CD8-positive, alpha-beta memory T cell (primary cell): ENCODE data around the gene KRTAP10-7. TPM values are rescaled to one million over a fixed set of nuclear protein-coding genes. Genes with fewer than 3 reads are reported as not detected.
"Not testable (repeated sequence)": the region's sequence is repeated elsewhere in the genome, so short reads cannot be mapped to it uniquely, and the experiment has no call there.

Experiments
- CTCF ChIA-PET: fragments of 350-600 bp; sonication (Branson Sonifier 250); formaldehyde crosslinking; loops from one replicate; lab custom pipeline; 2021; ENCODE audit warnings: antibody characterized with exemption; lab: Charles Lee
- POLR2A ChIA-PET: fragments of 350-600 bp; sonication (Branson Sonifier 250); formaldehyde crosslinking; loops from one replicate; lab custom pipeline; 2021; ENCODE audit warnings: antibody characterized with exemption; lab: Charles Lee
- DNase-seq, 5 donors: peaks; one replicate each; pipeline versions ENCODE4 v3.0.0 to v3.0.0-alpha.2; 2020 to 2022; ENCODE audit warnings: mixed read lengths in 1 of 5
- H3K27ac ChIP-seq: one replicate; pipeline ENCODE4 v1.7.0; 2013; ENCODE audit warnings: low read depth, mild to moderate bottlenecking, low read length, moderate library complexity
- H3K27me3 ChIP-seq: 2 replicates; pipeline ENCODE4 v1.7.0; 2013; ENCODE audit warnings: low read length, mild to moderate bottlenecking; ENCODE audit not compliant: insufficient read depth, poor library complexity, severe bottlenecking
- H3K36me3 ChIP-seq: 2 replicates; pipeline ENCODE4 v1.7.0; 2013; ENCODE audit warnings: mild to moderate bottlenecking, low read length, moderate library complexity; ENCODE audit not compliant: insufficient read depth
- H3K4me1 ChIP-seq: 2 replicates; pipeline ENCODE4 v1.7.0; 2013; ENCODE audit warnings: mild to moderate bottlenecking, low read length, moderate library complexity; ENCODE audit not compliant: insufficient read depth
- H3K4me3 ChIP-seq: 2 replicates; pipeline ENCODE4 v1.7.0; 2013; ENCODE audit warnings: mild to moderate bottlenecking, low read length
- H3K9me3 ChIP-seq: 2 replicates; pipeline ENCODE4 v1.7.0; 2013; ENCODE audit warnings: mild to moderate bottlenecking, low read length
- H3K27ac Mint-ChIP-seq, 8 donors: one replicate each; pipeline ENCODE4 v1.8.0; 2020 to 2021; ENCODE audit warnings: mixed read lengths in 8 of 8, mild to moderate bottlenecking in 6 of 8, inconsistent platforms in 3 of 8, moderate library complexity in 3 of 8
- H3K27me3 Mint-ChIP-seq, 2 donors: one replicate each; pipeline ENCODE4 v1.8.0; 2020 to 2021; ENCODE audit warnings: mixed read lengths in 2 of 2, mild to moderate bottlenecking in 1 of 2, moderate library complexity in 1 of 2
- H3K36me3 Mint-ChIP-seq, 3 donors: one replicate each; pipeline ENCODE4 v1.8.0; 2020 to 2021; ENCODE audit warnings: mixed read lengths in 3 of 3, inconsistent platforms in 1 of 3, mild to moderate bottlenecking in 1 of 3
- H3K4me1 Mint-ChIP-seq, 3 donors: one replicate each; pipeline ENCODE4 v1.8.0; 2020 to 2021; ENCODE audit warnings: mixed read lengths in 3 of 3, inconsistent platforms in 1 of 3, mild to moderate bottlenecking in 1 of 3
- H3K4me3 Mint-ChIP-seq, 7 donors: one replicate each; pipeline ENCODE4 v1.8.0; 2020 to 2021; ENCODE audit warnings: mixed read lengths in 7 of 7, mild to moderate bottlenecking in 6 of 7, moderate library complexity in 4 of 7, inconsistent platforms in 2 of 7
- H3K9me3 Mint-ChIP-seq, 5 donors: one replicate each; pipeline ENCODE4 v1.8.0; 2020 to 2022; ENCODE audit warnings: mixed read lengths in 5 of 5, mild to moderate bottlenecking in 3 of 5, moderate library complexity in 2 of 5, inconsistent platforms in 1 of 5
- polyA plus RNA-seq: library from polyadenylated mRNA; unstranded; fragments of 300-500 nt; fragmentation: Illumina TruSeq; gene quantifications from one replicate; pipeline ENCODE4 v1.2.3, GENCODE V29; 2021
- total RNA-seq, 2 experiments: library from RNA; stranded (reverse); gene quantifications; one replicate each; pipeline ENCODE4 v1.2.3, GENCODE V29; 2021

Gene KRTAP10-7
- total and polyA plus RNA-seq, 3 experiments from 2014 or later, result not detected

DNA sequence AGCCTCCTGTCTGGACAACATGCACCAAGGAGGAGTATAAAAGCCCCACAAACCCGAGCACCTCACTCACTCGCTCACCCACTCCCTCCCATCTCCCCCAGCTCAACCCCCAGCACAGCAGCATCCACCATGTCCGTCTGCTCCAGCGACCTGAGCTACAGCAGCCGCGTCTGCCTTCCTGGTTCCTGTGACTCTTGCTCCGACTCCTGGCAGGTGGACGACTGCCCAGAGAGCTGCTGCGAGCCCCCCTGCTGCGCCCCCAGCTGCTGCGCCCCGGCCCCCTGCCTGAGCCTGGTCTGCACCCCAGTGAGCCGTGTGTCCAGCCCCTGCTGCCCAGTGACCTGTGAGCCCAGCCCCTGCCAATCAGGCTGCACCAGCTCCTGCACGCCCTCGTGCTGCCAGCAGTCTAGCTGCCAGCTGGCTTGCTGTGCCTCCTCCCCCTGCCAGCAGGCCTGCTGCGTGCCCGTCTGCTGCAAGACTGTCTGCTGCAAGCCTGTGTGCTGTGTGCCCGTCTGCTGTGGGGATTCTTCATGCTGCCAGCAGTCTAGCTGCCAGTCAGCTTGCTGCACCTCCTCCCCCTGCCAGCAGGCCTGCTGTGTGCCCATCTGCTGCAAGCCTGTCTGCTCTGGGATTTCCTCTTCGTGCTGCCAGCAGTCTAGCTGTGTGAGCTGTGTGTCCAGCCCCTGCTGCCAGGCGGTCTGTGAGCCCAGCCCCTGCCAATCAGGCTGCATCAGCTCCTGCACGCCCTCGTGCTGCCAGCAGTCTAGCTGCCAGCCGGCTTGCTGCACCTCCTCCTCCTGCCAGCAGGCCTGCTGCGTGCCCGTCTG lies 26.6 kb upstream of the KRTAP10-7 start, which contains the start of gene KRTAP10-4:
KRTAP10-4 (plus strand) TSS at position 100 of the 827 bp plus-strand sequence; CDS start at position 130, 30 bp downstream.
- Mint-ChIP-seq H3K36me3 (peaks cover 0 to 17% (median 0%) of the 10 kb centered on the region in 3 donors), H3K4me3 (peak within 1 kb of the TSS in 1 of 7 donors; percentile 67), H3K9me3 (peaks cover 6 to 23% (median 15%) of the 10 kb centered on the region in 5 donors), H3K27me3 (peaks cover 10 to 21% of the 10 kb centered on the region in 2 donors), H3K4me1 (peaks cover 0 to 13% (median 4%) of the 10 kb centered on the region in 3 donors), H3K27ac (peak within 1 kb of the TSS in 4 of 8 donors; percentile 11 to 94 (median 44))
- H3K9me3 ChIP-seq, CTCF ChIA-PET, H3K4me1 ChIP-seq, POLR2A ChIA-PET, H3K27ac ChIP-seq, DNase-seq, H3K27me3 ChIP-seq, H3K4me3 ChIP-seq, H3K36me3 ChIP-seq: not testable (repeated sequence)

DNA sequence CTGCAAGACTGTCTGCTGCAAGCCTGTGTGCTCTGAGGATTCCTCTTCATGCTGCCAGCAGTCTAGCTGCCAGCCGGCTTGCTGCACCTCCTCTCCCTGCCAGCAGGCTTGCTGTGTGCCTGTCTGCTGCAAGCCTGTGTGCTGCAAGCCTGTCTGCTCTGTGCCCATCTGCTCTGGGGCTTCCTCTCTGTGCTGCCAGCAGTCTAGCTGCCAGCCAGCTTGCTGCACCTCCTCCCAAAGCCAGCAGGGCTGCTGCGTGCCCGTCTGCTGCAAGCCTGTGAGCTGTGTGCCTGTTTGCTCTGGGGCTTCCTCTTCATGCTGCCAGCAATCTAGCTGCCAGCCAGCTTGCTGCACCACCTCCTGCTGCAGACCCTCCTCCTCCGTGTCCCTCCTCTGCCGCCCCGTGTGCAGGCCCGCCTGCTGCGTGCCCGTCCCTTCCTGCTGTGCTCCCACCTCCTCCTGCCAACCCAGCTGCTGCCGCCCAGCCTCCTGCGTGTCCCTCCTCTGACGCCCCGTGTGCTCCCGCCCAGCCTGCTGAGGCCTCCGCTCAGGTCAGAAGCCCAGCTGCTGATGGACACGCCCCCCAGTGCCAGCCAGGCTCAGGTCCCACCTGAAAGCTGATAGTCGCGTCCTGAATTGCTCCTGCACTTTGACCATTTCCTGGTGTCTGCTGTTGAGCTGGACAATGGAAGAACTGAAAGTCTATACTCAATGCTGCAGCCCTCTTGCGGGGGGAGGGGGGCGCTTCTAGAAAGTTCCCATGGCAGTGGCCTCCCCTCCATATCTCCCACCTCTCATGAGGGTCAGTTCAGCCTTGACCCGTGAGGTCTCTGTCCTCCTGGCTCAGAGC lies 25.7 kb upstream of the KRTAP10-7 start:
- H3K27ac ChIP-seq, result no peak overlapping the region
- Mint-ChIP-seq H3K4me3 (peak overlapping the region in 2 of 7 donors; percentile 32 to 66), H3K27me3 (peaks cover 4 to 20% of the 10 kb centered on the region in 2 donors), H3K36me3 (peaks cover 0 to 17% (median 0%) of the 10 kb centered on the region in 3 donors), H3K4me1 (peaks cover 0 to 13% (median 4%) of the 10 kb centered on the region in 3 donors), H3K27ac (peak overlapping the region in 1 of 8 donors; percentile 34), H3K9me3 (peaks cover 6 to 23% (median 17%) of the 10 kb centered on the region in 5 donors)
- H3K4me3 ChIP-seq, result no peak overlapping the region
- DNase-seq, result no peak
- H3K9me3 ChIP-seq, result no peaks in the 10 kb centered on the region
- H3K36me3 ChIP-seq, result no peaks in the 10 kb centered on the region
- no peaks in the 10 kb centered on the region for H3K27me3 ChIP-seq
- H3K4me1 ChIP-seq, result no peaks in the 10 kb centered on the region
- ChIA-PET POLR2A (no interaction called here), CTCF (no interaction called here)

DNA sequence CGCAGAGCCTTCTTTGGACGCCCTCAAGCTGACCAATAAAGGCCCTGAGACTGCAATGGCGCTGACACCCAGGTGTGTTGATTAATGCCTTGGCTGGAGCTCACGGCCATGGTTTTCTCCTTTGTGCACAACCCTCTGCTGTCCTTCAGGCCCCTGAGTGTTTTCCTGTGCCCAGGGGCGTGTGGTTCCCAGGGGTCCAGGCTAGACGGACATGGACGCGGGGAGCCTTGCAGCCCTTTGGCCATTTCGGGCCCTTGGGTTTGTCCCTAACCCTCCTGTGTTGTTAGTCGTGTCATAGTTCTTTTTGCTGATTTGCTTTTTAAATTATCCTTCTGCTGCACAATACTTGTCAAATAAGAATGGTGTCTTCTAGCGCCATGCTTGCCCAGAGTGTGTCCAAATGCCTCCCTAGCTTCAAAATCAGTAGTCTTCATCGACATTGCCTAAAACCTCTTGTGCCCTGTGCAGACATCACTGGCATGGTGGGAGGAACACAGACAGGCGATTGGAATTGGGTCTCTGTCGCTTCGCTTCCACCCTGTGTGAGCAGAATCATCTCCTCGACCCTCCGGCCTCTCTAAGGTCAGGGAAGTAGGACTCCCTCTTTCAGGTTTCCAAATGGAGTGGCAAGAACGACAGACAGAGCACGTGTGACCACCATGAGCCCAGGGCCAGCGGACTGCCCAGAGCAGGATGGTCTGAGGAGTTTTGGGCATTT lies 24.9 kb upstream of the KRTAP10-7 start:
- Histone ChIP-seq H3K4me1 (no peaks in the 10 kb centered on the region), H3K36me3 (no peaks in the 10 kb centered on the region), H3K9me3 (no peaks in the 10 kb centered on the region), H3K27me3 (no peaks in the 10 kb centered on the region), H3K4me3 (no peak overlapping the region), H3K27ac (no peak overlapping the region)
- Mint-ChIP-seq H3K4me1 (peaks cover 0 to 13% (median 4%) of the 10 kb centered on the region in 3 donors), H3K27ac (no peak overlapping the region), H3K27me3 (peaks cover 3 to 19% of the 10 kb centered on the region in 2 donors), H3K36me3 (peaks cover 0 to 17% (median 1%) of the 10 kb centered on the region in 3 donors), H3K4me3 (no peak overlapping the region), H3K9me3 (peaks cover 10 to 27% (median 21%) of the 10 kb centered on the region in 5 donors)
- no peak for DNase-seq
- ChIA-PET POLR2A (no interaction called here), CTCF (no interaction called here)

GRCh38 chr21:44576025-44576420 lies 24.4 kb upstream of the KRTAP10-7 start:
- Histone ChIP-seq H3K9me3 (no peaks in the 10 kb centered on the region), H3K27ac (no peak overlapping the region), H3K36me3 (no peaks in the 10 kb centered on the region), H3K27me3 (no peaks in the 10 kb centered on the region), H3K4me3 (no peak overlapping the region), H3K4me1 (no peaks in the 10 kb centered on the region)
- POLR2A ChIA-PET, result no interaction called here
- H3K4me3 Mint-ChIP-seq, result no peak overlapping the region
- H3K27me3 Mint-ChIP-seq, result peaks cover 3 to 19% of the 10 kb centered on the region in 2 donors
- CTCF ChIA-PET, result no interaction called here
- H3K27ac Mint-ChIP-seq, result no peak overlapping the region
- no peak for DNase-seq
- H3K9me3 Mint-ChIP-seq, result peaks cover 12 to 31% (median 23%) of the 10 kb centered on the region in 5 donors
- peaks cover 0 to 17% (median 1%) of the 10 kb centered on the region in 3 donors for H3K36me3 Mint-ChIP-seq
- peaks cover 0 to 13% (median 4%) of the 10 kb centered on the region in 3 donors for H3K4me1 Mint-ChIP-seq

DNA sequence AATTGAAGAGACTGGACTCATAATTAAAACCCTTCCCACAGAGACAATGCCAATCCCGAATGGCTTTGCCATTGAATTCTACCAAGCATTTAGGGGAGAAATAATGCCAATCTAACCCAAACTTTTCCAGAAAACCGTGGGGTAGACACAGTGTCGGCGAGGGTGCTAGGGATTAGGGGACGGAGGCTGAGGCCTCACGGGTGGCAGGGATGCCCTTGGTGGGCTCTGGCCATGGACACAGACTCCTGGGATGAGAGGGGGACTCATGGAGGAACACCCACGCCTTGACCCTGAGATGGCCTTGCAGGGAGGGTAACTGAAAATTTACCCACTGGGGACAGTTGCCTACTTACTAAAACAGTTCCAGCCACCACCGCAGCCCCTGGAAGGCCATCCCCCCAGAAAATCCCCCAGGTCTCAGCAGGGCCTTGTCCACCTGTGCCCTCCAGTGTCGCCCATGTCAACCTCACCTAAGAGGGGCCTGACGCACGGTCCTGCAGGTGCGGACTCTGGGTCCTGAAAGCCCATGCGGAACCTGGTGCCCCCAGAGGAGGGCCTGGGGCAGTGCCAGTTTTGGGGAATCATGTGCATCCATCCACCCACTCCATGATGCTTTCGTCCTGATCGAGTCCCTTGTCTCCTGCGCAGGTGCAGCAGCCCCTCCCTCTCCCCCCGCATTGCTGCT lies 21.9 kb upstream of the KRTAP10-7 start:
- CTCF ChIA-PET, result no interaction called here
- no peak overlapping the region for H3K4me3 Mint-ChIP-seq
- peaks cover 4 to 19% of the 10 kb centered on the region in 2 donors for H3K27me3 Mint-ChIP-seq

DNA sequence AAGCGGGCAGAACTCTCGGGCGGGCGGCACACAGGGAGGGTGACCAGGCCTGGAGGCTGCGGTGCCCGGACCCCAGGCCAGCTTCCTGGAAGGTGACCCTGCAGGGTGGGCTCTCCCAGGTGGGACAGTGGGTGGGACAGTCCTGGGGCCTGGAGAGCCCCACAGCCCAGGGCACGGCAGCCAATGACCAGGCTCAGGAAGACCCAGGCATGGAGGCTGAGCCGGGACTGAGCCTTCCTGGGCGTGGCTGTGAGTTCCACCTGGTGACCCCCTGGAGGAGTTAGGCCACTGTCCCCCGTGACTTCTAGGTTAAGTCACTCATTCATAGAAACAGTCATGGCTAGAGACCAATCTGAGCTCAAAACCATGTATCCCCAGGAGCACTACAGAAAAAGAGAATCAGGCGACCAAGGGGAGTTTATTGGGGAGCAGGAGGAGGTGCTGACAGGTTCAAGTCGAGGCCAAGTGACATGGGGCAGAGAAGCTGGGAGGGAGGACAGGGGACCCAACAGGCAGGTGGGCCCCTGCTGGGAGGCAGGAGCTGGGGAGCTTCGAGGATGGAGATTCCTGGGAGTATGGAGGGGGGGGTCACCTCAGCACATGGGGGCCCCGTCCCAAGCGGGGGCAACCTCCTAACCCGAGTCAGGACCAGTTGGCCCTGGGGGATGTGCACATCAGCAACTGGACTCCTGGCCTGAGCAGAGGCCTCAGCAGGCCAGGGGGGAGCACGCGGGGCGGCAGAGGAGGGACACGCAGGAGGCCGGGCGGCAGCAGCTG lies 21.2 kb upstream of the KRTAP10-7 start:
- no peaks in the 10 kb centered on the region for H3K9me3 ChIP-seq
- H3K27me3 Mint-ChIP-seq, result peaks cover 9 to 19% of the 10 kb centered on the region in 2 donors
- DNase-seq, result no peak
- peaks cover 5 to 20% (median 14%) of the 10 kb centered on the region in 3 donors for H3K4me1 Mint-ChIP-seq
- H3K27me3 ChIP-seq, result no peaks in the 10 kb centered on the region
- peak overlapping the region in 1 of 8 donors; percentile 91 for H3K27ac Mint-ChIP-seq
- H3K4me3 ChIP-seq, result no peak overlapping the region
- no peaks in the 10 kb centered on the region for H3K36me3 ChIP-seq
- no peak overlapping the region for H3K4me3 Mint-ChIP-seq
- H3K4me1 ChIP-seq, result peaks cover 3% of the 10 kb centered on the region
- peaks cover 19 to 46% (median 29%) of the 10 kb centered on the region in 5 donors for H3K9me3 Mint-ChIP-seq
- no peak overlapping the region for H3K27ac ChIP-seq
- ChIA-PET CTCF (no interaction called here), POLR2A (no interaction called here)
- H3K36me3 Mint-ChIP-seq, result peaks cover 0 to 35% (median 3%) of the 10 kb centered on the region in 3 donors

More for the DNA sequence above, 21.9 kb upstream of the KRTAP10-7 start:
- no peaks in the 10 kb centered on the region for H3K4me1 ChIP-seq
- H3K4me1 Mint-ChIP-seq, result peaks cover 5 to 13% (median 7%) of the 10 kb centered on the region in 3 donors
- no peak overlapping the region for H3K27ac Mint-ChIP-seq
- no peak overlapping the region for H3K4me3 ChIP-seq
- H3K27me3 ChIP-seq, result no peaks in the 10 kb centered on the region
- no peaks in the 10 kb centered on the region for H3K9me3 ChIP-seq
- no peak for DNase-seq
- no peaks in the 10 kb centered on the region for H3K36me3 ChIP-seq
- peaks cover 19 to 46% (median 29%) of the 10 kb centered on the region in 5 donors for H3K9me3 Mint-ChIP-seq
- H3K36me3 Mint-ChIP-seq, result peaks cover 0 to 34% (median 3%) of the 10 kb centered on the region in 3 donors
- no peak overlapping the region for H3K27ac ChIP-seq
- POLR2A ChIA-PET, result no interaction called here
